HG03066 (cell line): Measurements from ENCODE around the gene MYBL2.

Experiments used
- ATAC-seq: cut with Tn5 transposase; IDR thresholded peaks from one replicate; pipeline ENCODE4 v1.9.1; 2021; ENCODE audit warnings: low read depth; ENCODE audit not compliant: unreplicated experiment

Gene MYBL2

DNA sequence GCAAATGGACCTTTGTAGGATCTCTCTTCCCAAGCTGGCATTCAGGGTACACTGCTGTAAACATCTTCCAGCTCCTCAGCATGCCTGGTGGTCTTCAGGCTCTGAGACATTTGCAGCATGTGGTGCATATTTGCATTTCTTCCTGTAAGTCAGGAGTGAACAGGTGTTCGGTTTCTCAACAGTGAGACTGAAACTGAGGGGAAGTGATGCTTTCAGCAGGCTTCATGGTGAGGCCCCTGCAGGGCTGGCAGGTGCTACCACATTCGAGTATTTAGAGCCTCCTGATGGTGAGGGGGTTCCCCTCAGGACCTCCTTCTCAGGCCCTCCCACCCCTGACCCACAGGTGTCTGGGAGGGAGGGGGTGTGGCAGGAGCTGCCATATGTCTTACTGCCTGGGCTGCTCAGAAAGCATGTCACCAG lies 15.1 kb downstream of the MYBL2 start:
- peak; percentile 95 for ATAC-seq

GRCh38 chr20:43682446-43682845 lies 15.5 kb downstream of the MYBL2 start:
- no peak for ATAC-seq

GRCh38 chr20:43686820-43687219 lies 19.9 kb downstream of the MYBL2 start:
- ATAC-seq, result no peak

DNA sequence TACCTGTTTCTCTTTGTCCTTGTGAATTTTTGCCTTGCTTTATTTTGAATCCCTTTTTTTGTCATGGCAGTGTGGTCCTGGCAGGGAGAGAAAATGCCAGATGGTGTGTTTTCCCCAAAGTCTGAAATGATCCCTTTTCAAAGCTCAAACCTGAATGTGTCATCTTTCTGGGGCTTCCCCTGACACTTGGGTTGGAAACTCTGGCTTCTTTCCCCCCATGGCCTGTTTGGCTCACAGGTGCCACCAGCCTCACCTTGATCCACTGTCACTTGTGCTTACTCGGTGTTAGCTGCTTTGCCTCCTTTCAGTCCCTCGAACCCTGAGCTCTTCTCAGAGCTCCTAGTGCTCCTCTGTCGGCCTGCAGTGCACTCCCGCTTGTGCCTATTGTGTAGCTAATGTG lies 22.3 kb downstream of the MYBL2 start:
- no peak for ATAC-seq

DNA sequence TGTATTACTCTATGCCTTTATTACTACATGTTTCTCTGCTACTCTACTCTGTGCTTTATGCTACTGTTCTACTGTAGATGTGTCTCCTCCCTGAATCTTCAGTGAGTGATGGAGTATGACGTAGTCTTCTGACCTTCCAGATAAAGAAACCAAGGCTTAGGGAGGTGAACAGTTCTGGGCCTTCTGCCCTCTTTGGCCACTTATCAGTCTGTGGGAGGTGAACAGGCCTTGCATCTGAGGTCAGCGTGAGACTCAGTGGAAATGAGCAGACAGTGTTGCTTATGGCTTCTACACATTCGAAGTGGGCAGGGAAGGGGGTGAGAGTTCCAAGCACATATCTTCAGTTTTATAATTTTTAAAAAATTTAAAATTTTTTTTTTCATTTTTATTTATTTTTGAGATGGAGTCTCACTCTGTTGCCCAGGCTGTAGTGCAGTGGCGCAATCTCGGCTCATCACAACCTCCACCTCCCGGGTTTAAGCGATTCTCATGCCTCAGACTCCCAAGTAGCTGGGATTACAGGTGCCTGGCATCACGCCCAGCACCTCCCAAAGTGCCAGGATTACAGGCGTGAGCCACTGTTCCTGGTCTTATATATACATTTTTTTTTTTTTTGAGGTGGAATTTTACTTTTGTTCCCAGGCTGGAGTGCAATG lies 24.2 kb downstream of the MYBL2 start:
- no peak for ATAC-seq

DNA sequence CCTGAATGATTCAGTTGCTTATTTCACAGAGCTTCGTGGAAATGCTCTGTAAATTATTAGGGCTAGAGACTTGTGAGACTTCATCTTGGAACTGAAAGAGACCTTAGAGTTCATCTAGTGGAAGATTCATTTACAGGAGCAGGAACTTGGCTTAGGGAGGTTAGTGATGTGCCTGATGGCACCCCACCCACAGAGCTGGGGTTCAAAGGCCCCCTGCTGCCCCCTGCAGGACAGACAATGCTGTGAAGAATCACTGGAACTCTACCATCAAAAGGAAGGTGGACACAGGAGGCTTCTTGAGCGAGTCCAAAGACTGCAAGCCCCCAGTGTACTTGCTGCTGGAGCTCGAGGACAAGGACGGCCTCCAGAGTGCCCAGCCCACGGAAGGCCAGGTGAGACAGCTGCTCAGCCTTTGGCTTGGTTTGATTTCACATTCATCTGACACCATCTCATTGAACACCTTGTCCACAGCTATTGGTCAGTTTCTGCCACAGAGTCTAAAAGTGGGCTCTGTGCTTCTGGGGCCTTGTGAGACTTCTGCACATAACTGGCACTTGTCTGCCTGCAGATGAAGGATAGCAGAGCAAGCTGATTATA lies 25.1 kb downstream of the MYBL2 start:
- ATAC-seq, result no peak

DNA sequence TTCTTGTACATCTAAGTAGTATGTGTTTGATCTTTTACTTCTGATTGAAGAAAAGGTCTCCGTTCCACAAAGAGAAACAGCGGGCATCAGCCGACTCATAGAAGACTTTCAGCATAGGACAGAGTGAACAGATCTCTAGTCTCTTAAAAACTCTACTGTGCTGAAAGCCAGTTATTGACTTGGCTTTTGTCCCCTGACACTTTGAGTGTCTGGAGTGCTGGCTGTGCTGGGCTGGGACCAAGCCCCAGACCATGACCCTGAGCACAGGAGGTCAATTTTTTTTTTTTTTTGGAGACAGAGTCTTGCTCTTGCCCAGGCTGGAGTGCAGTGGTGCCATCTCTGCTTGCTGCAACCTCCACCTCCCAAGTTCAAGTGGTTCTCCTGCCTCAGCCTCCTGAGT lies 27.8 kb downstream of the MYBL2 start:
- no peak for ATAC-seq

- no peak for ATAC-seq
These were observed 28.7 kb downstream of the MYBL2 start for GRCh38 chr20:43695571-43695970.

DNA sequence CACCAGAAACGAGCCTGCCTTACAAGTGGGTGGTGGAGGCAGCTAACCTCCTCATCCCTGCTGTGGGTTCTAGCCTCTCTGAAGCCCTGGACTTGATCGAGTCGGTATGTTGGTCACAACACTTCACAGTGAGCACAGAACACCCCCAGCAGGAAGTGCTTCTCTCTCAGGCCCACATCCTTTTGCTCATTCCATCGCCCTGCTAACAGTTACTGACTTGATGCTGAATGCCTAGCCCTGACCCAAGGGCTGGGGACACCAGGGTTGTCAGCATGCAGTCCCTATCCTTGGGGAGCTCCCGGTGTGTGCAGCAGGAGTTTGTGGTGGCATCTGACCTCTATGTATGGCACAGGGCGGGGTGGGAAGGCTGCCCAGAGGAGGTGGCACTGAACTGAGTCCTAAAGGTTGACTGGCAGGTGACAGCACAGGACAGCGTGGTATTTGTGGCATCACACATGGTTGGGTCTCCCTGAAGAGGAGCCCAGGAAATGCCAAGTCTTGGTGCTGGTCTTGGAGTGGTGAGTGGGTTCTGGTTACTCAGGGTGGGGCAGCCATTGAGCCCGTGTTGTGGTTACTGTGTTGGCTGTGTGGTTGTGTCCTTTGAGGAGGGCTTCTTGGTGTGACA lies 33.1 kb downstream of the MYBL2 start:
- ATAC-seq, result no peak

DNA sequence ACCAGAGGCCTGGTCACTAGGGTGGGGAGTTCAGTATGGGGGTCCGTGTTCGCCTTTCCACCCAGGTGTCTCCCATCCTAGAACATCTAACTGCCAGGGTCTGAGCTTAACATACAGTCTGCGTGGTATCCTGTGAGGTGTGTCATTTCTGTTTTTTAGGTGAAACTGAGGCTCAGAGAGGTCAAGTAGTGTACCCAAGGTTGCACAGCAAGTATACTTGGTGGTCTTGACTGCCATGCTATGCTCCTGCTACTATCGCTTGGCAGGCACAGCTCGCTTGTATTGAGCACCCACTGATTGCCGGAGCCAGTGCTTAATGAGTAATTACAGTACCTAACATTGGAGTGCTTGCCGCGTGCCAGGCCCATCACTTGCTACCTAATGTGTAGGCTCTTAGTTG lies 33.7 kb downstream of the MYBL2 start:
- ATAC-seq, result no peak

DNA sequence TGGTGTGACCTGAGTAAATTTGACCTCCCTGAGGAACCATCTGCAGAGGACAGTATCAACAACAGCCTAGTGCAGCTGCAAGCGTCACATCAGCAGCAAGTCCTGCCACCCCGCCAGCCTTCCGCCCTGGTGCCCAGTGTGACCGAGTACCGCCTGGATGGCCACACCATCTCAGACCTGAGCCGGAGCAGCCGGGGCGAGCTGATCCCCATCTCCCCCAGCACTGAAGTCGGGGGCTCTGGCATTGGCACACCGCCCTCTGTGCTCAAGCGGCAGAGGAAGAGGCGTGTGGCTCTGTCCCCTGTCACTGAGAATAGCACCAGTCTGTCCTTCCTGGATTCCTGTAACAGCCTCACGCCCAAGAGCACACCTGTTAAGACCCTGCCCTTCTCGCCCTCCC lies 35.6 kb downstream of the MYBL2 start:
- no peak for ATAC-seq

DNA sequence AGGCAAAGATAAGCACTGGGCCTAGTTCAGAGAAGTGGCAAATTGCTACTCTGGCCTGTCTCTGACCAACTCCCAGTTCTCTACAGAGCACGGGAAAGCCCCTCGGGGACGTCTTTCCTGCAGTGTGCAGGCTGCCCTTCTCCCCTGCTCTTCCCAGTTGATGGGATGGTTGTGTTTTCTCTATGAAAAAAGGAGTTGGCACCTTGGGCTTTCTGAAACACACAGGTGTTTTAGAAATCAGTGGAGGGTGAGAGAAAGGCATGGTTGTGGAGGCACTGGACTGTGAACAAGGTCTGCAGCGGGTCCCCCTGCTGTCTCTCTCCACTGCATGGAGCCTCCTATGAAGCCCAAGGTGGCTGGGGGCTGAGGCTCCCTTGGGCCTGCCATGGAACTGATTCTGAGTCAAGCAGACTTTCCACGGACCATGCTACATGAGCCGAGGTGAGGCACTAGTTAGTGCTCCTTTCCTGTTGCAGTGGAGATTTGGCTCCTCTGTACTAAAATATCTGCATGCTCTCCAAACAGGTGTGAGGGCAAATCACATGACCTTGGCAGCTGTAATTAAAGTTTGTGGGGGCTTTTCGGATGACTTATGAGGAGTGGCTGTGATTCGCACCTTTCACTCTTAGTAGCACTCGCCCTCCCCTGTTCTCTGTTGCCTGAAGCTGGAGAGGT lies 43.6 kb downstream of the MYBL2 start:
- peak; percentile 64 for ATAC-seq

- no peak for ATAC-seq
These were observed 44.3 kb downstream of the MYBL2 start for GRCh38 chr20:43711098-43711654.

GRCh38 chr20:43715044-43715443 lies 48.1 kb downstream of the MYBL2 start:
- no peak for ATAC-seq

- no peak for ATAC-seq
These were observed 48.6 kb downstream of the MYBL2 start for GRCh38 chr20:43715511-43715910.

- ATAC-seq, result no peak
These were observed 49.2 kb downstream of the MYBL2 start for GRCh38 chr20:43716123-43716522.

DNA sequence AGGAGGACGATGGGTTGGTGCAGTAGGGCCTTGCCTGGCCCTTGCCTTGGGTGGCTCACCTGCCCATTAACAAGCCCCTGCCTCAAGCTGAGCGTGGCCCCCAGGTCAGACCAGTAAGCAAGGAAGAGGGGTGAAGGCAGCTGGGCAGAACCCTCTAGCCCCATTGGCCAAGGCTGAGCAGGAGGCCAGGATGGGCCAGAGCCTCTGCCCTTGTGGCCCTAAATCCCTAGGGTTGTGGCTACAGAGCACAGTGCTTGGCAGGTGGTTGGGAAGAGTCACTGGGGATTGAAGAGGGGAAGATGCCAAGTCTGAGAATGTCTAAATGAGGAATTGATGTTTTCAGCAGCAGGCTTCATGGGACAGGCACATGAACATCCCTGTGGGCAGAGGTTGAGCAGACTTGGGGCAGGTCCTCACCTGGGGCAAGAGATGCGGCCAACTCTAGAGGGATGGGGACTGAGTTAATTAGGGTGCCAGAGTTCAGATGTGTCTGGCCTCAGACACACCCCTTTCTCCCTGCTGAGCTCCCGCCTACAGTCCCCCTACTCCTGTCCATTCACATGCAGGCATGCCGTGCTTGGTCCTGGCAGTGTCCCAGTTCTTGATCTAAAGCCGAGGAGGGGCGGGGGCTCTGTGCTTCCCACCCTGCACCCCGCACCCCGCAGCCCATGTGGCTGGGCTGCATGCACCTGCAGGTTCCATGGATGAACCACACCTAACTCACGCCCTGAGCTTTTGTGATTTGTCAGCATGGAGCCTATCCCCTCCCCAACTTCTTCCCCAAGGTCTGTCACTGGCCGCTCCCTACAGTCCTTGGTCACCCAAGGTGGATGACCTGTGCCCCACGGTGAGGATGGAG lies 50.1 kb downstream of the MYBL2 start:
- ATAC-seq, result no peak

- no peak for ATAC-seq
These were observed 50.7 kb downstream of the MYBL2 start for GRCh38 chr20:43717616-43717995.

- no peak for ATAC-seq
These were observed 53.1 kb downstream of the MYBL2 start for GRCh38 chr20:43720007-43720406.

DNA sequence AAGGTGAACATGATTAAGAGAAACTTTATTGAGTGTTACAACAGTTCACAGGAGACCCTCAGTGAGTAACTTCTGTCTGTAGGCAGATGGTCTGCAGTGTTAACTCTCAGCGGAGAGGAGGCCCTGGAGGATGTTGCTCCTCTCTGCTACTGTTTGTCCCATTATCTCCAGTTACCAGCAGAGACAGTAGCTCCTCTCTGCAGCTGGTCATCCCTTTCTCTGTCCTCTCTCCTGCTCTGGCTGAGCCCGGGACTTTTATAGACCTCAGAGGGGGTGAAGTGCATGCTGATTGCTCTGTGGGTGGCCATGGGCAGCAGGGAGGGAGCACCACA lies 54.1 kb downstream of the MYBL2 start:
- ATAC-seq, result no peak
